Measurements from ENCODE around the gene SLC47A2. TPM values are rescaled to one million over a fixed set of nuclear protein-coding genes. Genes with fewer than 3 reads are reported as not detected.

The SLC47A2 gene
- polyA plus RNA-seq, 1 donor from 2014 or later: not detected

DNA sequence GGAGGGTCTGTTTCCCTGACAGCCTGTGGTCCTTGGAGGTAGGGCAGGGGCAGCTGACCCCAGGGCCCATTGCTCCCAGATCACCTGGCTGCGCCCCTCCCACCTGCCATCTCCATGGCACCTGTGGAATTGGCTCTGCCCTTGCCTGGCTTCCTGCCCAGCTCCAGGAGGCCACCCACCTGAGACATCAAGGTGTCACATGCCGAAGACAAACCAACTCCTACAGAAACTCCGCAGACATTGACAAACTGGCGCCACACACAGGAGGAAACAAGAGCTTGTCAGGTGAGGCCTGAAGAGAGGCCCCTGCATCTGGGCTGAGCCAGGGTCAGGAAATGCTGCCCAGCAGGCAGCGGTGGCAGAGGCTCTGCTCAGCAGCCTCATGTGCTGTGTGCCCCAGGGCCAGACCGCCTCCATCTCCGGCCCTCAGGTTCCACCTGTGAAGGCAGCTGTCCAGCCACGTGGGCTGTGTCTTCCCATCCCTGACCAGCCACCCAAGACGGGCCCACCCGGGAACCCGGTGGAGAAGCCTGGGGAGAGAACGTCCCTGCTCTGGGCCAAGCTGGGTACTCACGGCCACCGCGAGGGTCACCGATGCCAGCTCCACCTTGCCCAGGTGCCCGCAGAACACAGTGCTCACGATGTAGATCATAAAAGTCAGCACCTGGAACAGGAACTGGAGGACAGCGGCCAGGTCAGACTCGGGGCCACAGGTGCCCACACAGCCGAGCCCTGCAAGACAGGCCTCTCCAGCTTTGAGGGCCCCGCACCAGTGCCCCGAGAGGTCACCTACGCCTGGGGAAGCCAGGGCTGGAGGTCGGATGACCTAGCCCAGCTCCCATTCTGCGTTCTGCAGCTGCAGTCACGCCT is 1.6 kb downstream of the SLC47A2 start:
- Histone ChIP-seq H2AFZ (ENCODE audit: low read depth, low read length) (no peak overlapping the region), H3K79me2 (replicated peaks; ENCODE audit: insufficient read depth, low read length) (no peaks in the 10 kb centered on the region), H3K27me3 (ENCODE audit: insufficient read depth, low read depth, low read length) (no peaks in the 10 kb centered on the region), H3F3A (ENCODE audit: insufficient read depth, low read length, poor library complexity, severe bottlenecking) (no peaks in the 10 kb centered on the region), H3K9me3 (ENCODE audit: low read length) (no peaks in the 10 kb centered on the region), H3K9me2 (ENCODE audit: insufficient read depth, low read length) (no peaks in the 10 kb centered on the region), H3K36me3 (ENCODE audit: insufficient read depth, low read length) (no peaks in the 10 kb centered on the region), H3K4me2 (ENCODE audit: low read length) (no peak overlapping the region), H3K9ac (ENCODE audit: low read length) (no peak overlapping the region), H4K20me1 (ENCODE audit: insufficient read depth) (no peaks in the 10 kb centered on the region), H3K27ac (ENCODE audit: low read length) (no peak overlapping the region), H3K4me3 (ENCODE audit: low read length) (no peak overlapping the region)
- TF ChIP-seq, protein P1, sequence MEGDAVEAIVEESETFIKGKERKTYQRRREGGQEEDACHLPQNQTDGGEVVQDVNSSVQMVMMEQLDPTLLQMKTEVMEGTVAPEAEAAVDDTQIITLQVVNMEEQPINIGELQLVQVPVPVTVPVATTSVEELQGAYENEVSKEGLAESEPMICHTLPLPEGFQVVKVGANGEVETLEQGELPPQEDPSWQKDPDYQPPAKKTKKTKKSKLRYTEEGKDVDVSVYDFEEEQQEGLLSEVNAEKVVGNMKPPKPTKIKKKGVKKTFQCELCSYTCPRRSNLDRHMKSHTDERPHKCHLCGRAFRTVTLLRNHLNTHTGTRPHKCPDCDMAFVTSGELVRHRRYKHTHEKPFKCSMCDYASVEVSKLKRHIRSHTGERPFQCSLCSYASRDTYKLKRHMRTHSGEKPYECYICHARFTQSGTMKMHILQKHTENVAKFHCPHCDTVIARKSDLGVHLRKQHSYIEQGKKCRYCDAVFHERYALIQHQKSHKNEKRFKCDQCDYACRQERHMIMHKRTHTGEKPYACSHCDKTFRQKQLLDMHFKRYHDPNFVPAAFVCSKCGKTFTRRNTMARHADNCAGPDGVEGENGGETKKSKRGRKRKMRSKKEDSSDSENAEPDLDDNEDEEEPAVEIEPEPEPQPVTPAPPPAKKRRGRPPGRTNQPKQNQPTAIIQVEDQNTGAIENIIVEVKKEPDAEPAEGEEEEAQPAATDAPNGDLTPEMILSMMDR (IDR thresholded peaks at IDR 0.05; ENCODE audit: poor library complexity, severe bottlenecking): no peak
- TF ChIP-seq EP300 (conservative IDR thresholded peaks at IDR 0.05; ENCODE audit: poor library complexity, severe bottlenecking): no peak
- no peak for TF ChIP-seq RAD21 (conservative IDR thresholded peaks at IDR 0.05)
- no peak for TF ChIP-seq EZH2 (IDR thresholded peaks at IDR 0.05; ENCODE audit: borderline replicate concordance, insufficient read depth, low read length, poor library complexity, severe bottlenecking)
- no peak for TF ChIP-seq REST (IDR thresholded peaks at IDR 0.05; ENCODE audit: borderline replicate concordance)
- TF ChIP-seq TAF1 (IDR thresholded peaks at IDR 0.05; ENCODE audit: low read depth): no peak
- TF ChIP-seq POLR2AphosphoS5 (IDR thresholded peaks at IDR 0.05): no peak
- TF ChIP-seq SMC3 (conservative IDR thresholded peaks at IDR 0.05; ENCODE audit: poor library complexity): no peak
- TF ChIP-seq MXI1 (conservative IDR thresholded peaks at IDR 0.05; ENCODE audit: poor library complexity, severe bottlenecking): no peak

DNA sequence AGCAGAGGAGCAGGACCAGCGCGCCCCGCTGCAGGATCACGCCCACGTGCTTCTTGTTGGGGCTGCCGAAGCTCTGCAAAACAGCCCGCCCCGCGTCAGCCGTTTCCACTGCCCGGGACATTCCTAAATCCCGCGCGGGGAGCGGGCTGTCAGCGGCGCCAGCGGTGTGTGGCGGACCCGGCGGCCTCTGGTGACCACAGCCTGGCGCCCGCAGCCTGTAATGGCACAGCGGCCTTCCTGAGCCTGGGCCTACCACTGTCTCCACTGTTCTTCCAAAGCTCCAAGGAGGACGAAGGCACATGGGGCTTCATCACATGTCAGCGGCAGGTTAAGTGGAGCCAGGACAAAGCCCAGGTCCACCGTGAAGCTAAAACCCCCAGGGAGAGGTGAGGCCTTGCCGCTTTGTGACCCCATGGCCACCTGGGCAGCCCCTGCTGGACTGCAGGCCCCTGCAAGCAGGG is 2.5 kb downstream of the SLC47A2 start:
- Histone ChIP-seq H3K36me3 (ENCODE audit: insufficient read depth, low read length) (no peaks in the 10 kb centered on the region), H3K4me2 (ENCODE audit: low read length) (no peak overlapping the region), H3K27me3 (ENCODE audit: insufficient read depth, low read depth, low read length) (no peaks in the 10 kb centered on the region), H4K20me1 (ENCODE audit: insufficient read depth) (no peaks in the 10 kb centered on the region), H3K9me3 (ENCODE audit: low read length) (no peaks in the 10 kb centered on the region), H3K79me2 (replicated peaks; ENCODE audit: insufficient read depth, low read length) (no peaks in the 10 kb centered on the region), H3K9me2 (ENCODE audit: insufficient read depth, low read length) (no peaks in the 10 kb centered on the region), H3F3A (ENCODE audit: insufficient read depth, low read length, poor library complexity, severe bottlenecking) (no peaks in the 10 kb centered on the region), H3K4me3 (ENCODE audit: low read length) (no peak overlapping the region), H2AFZ (ENCODE audit: low read depth, low read length) (no peak overlapping the region), H3K9ac (ENCODE audit: low read length) (no peak overlapping the region), H3K27ac (ENCODE audit: low read length) (no peak overlapping the region)
- TF ChIP-seq REST (IDR thresholded peaks at IDR 0.05; ENCODE audit: borderline replicate concordance) (no peak), RAD21 (conservative IDR thresholded peaks at IDR 0.05) (no peak), MXI1 (conservative IDR thresholded peaks at IDR 0.05; ENCODE audit: poor library complexity, severe bottlenecking) (no peak), TAF1 (IDR thresholded peaks at IDR 0.05; ENCODE audit: low read depth) (no peak), EZH2 (IDR thresholded peaks at IDR 0.05; ENCODE audit: borderline replicate concordance, insufficient read depth, low read length, poor library complexity, severe bottlenecking) (no peak), POLR2AphosphoS5 (IDR thresholded peaks at IDR 0.05) (no peak), EP300 (conservative IDR thresholded peaks at IDR 0.05; ENCODE audit: poor library complexity, severe bottlenecking) (no peak)
- TF ChIP-seq, protein P1 (IDR thresholded peaks at IDR 0.05; ENCODE audit: poor library complexity, severe bottlenecking): no peak
